H1 (cell line): ENCODE measurements around the gene PPP1R1B.

Experiments used
- CTCF ChIP-seq, 3 experiments: IDR thresholded peaks; 1 replicate in 2 of 3; 2 replicates in 1 of 3; pipeline versions ENCODE4 v1.5.1 to v1.6.1; 2011; ENCODE audit warnings: low read length in 3 of 3, mild to moderate bottlenecking in 3 of 3, inconsistent platforms in 2 of 3, low read depth in 1 of 3, moderate library complexity in 1 of 3; ENCODE audit not compliant: insufficient read depth in 1 of 3; ENCODE audit errors: control extremely low read depth in 1 of 3
- NANOG ChIP-seq: IDR thresholded peaks from 2 replicates; pipeline ENCODE4 v1.6.1; 2011; ENCODE audit warnings: low read length, low read depth, mild to moderate bottlenecking, inconsistent platforms; ENCODE audit not compliant: insufficient read depth, poor library complexity, severe bottlenecking
- POLR2A ChIP-seq, 2 experiments: IDR thresholded peaks; 1 replicate in 1 of 2; 2 replicates in 1 of 2; pipeline ENCODE4 v1.6.1; 2011; ENCODE audit warnings: low read depth in 2 of 2, low read length in 2 of 2, mild to moderate bottlenecking in 2 of 2; ENCODE audit errors: control extremely low read depth in 1 of 2
- SRF ChIP-seq: IDR thresholded peaks from 2 replicates; pipeline ENCODE4 v1.6.1; 2011; ENCODE audit warnings: mild to moderate bottlenecking, low read depth, low read length, moderate library complexity
- SUZ12 ChIP-seq: fragments of 200-600 bp; sonication (generic); IDR thresholded peaks from 2 replicates; pipeline ENCODE4 v1.6.1; 2012; ENCODE audit warnings: mild to moderate bottlenecking, inconsistent platforms, low read length, moderate library complexity, mixed read lengths

- TF ChIP-seq SUZ12 (no peak), POLR2A (IDR thresholded peaks at IDR 0.05; ENCODE audit: control extremely low read depth in 1 of 2, low read depth in 2 of 2, low read length in 2 of 2) (no peak), CTCF (IDR thresholded peaks at IDR 0.05; ENCODE audit: control extremely low read depth in 1 of 3, insufficient read depth in 1 of 3, low read depth in 1 of 3, low read length in 3 of 3) (no peak), NANOG (no peak), SRF (no peak)
Observed at GRCh38 chr17:39653316-39653661, 26.5 kb downstream of the PPP1R1B start.
